GM19452 (cell line): ENCODE data around the gene TULP1.
"Not testable (repeated sequence)": the region's sequence is repeated elsewhere in the genome, so short reads cannot be mapped to it uniquely, and the experiment has no call there.

Experiments
- ATAC-seq: cut with Tn5 transposase; IDR thresholded peaks from one replicate; pipeline ENCODE4 v1.9.1; 2021; ENCODE audit not compliant: unreplicated experiment

Gene TULP1

DNA sequence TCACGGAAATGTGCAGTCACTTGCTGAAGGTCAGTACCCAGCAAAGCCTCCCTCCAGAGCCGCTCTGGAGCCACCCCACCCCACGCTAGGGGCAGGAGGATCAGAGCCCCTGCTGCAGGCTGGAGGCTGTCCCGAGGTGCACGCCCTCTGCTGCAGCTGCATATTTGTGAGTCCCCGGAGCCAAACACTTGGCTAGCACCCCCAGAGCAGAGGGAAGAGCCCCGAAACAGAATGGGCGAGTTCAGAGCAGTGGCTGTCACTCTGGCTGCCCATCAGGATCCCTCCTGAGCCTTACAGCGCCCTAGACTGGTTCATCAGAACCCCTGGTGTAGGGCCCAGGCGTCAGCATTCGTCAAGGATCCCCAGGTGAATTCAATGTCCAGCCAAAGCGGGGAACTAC lies 9.5 kb upstream of the TULP1 start:
- ATAC-seq = no peak

DNA sequence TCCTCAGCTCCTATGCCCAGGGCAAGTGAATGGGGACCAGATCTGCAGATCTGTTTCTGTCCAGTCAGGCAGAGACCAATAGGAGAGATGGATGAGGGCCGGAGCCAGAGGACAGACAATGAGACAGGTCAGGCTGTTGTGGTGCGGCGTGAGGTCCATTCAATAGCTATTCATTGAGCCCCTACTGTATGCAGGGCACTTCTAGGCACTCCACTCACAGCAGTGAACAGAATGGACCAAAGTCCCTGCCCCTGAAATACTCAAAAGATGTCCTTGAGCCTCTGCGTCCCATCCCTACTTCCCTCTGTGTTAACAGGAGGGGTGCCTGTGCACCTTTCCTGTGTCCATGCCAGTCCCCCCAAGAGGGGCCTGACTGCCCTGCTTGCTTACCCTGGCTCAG lies 8.5 kb upstream of the TULP1 start:
- ATAC-seq = no peak

DNA sequence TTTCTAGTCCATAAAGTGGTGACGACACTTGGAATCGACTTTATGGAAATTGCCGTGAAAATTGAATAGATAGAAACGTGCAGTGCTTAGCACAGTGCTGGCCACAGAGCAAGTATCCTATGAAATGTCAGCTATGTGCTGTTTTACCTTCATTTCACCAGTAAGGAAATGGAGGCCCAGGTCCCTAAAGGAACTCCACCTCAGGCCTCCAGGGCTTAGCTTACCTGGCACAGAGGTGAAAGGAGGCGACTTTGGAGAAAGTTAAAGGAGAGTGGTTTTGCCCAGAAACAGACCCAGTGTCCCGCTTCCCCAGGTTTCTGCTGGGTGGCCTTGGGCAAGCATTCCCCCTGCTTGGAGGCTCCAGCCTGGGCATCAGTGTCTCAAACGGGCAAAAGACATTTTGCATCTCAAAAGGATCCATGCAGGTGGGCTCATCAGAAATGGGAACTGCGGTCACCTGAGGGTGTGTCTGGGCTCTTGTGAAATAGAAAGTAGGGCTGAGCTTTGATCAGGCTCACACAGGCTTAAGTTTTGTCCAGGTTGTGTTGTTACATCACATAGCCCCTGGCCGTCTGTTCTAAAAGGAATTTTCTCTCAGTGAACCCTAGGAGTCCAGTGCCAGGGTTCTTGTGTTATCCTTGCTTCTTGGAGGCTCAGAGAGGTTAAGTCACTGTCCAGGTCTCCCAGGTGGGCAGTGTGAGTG lies 6.8 kb upstream of the TULP1 start:
- no peak for ATAC-seq

DNA sequence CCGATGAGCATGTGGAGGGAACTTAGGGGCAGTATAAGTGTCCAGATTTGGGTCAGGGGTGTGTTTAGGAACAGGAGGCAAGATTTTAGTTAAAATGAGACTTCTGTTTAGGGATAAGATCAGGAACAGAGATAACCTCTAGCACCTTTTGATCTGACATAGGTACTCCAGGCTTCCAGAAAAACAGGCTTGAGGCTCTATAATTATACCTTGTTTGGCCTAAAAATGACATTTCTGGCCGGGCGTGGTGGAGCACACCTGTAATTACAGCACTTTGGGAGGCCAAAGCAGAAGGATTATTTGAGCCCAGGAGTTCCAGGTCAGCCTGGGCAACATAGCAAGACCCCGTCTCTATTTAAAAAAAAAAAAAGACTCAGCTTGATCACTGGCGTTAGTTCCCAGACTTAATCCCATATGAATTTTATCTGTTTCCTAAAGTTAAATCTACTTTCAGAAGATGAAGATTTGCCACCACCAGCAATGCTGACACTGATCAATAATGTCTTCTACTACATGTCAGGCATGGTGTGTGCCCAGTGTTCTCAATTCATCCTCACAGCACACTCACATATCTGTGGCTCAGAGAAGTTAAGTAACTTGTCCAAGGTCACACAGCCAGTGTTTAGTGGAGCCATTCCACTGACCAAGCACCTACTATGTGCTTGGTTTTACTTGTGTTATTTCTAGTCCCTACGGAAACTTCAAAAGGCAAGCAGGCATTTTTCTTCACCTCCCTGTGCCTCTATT lies 6.0 kb upstream of the TULP1 start:
- no peak for ATAC-seq

DNA sequence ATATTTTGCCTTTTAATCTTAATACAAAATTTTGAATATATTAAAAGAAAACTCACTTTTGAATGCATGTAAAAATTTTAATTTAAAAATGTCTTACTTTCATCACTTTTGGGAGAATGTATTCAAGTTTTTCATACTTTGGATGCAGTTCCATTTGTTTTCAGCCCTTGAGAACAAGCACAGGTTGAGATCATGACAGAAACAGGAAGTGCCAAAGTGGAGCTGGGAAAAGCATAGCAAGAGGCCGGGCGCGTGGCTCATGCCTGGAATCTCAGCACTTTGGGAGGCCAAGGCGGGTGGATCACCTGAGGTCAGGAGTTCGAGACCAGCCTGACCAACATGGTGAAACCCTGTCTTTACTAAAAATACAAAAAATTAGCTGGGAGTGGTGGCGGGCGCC lies 5.3 kb upstream of the TULP1 start:
- not testable (repeated sequence) for ATAC-seq

DNA sequence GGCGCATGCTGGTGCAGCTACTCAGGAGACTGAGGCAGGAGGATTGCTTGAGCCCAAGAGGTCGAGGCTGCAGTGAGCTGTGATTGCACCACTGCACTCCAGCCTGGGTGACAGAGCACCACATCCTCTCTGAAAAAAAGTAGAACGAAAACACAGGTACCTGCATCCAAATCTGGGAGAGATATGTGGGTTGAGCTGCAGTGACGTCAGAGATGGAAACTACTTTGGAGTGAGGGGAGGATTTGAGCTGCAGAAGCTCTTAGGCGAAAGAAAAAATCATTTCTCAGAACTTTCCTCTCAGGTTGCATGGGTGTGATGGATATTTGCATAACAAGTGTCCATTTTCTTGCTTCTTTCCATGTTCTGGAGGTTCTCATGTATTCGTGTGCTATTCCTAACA lies 4.0 kb upstream of the TULP1 start:
- no peak for ATAC-seq

DNA sequence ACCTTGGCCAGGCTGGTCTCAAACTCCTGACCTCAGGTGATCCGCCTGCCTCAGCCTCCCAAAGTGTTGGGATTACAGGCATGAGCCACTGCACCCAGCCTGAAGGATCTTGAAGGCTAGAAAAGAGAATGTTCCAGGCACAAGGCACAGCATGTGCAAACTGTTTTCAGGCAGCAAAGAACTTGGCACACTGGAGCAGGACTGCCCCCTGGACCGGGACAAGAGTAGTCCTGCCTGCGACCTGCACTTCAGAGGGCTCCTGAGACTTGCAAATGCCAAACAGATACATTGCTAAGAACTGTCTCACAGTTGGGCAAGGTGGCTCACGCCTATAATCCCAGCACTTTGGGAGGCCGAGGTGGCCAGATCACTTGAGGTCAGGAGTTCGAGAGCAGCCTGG lies 3.2 kb upstream of the TULP1 start:
- ATAC-seq = not testable (repeated sequence)

DNA sequence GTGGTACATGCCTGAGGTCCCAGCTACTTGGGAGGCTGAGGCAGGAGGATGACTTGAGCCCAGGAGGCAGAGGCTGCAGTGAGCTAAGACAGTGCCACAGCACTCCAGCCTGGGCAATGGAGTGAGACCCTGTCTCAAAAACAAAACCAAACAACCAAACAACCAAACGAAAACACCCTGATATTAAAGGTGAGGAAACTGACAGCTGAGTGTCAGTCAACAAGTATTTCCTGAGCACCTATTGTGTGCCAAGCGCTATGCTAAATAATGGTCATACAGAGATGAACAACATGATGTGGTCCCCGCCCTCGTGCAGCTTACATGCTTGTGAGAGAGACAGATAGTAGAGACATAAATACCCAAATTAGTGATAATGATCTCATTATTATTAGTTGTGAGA lies 1.9 kb upstream of the TULP1 start:
- no peak for ATAC-seq

DNA sequence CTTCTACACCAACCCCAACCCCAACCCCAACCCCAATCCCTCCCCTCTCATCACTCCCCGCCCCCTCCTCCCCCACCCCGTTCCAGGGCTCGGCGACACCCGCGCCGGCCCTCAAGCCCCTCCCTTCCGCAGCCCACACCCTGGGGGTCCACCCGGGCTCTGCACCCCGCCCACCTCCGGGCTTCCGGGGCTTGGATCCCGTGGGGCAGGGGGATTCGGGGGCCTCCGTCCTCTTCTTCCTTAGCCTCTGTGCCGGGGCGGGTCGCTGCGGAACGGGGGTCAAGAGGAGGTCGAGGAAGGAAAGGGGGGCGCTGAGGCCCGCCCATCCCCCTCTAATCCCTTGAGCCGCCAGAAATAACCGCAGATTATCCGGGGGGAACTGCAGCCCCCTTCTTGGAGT lies 690 bp downstream of the TULP1 start:
- no peak for ATAC-seq

DNA sequence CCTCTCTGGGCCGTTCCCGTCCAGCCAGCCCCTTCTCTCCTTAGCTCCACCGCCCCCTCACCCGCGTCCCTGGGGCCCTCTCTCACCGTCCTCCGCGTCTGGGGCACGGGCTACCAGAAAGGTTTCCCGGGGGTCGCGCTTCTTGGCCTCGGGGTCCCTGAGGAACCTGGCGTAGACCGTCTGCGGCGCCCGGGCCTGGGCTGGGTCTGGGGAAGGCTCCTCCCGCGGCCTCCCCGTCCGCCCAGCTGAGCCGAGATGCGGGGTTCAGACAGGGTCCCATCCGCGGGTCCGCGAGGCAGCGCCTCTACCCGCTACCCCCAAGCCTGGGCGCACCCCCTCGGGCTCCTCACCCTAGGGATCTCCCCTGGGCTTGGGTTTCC lies 1.1 kb downstream of the TULP1 start:
- ATAC-seq = no peak

DNA sequence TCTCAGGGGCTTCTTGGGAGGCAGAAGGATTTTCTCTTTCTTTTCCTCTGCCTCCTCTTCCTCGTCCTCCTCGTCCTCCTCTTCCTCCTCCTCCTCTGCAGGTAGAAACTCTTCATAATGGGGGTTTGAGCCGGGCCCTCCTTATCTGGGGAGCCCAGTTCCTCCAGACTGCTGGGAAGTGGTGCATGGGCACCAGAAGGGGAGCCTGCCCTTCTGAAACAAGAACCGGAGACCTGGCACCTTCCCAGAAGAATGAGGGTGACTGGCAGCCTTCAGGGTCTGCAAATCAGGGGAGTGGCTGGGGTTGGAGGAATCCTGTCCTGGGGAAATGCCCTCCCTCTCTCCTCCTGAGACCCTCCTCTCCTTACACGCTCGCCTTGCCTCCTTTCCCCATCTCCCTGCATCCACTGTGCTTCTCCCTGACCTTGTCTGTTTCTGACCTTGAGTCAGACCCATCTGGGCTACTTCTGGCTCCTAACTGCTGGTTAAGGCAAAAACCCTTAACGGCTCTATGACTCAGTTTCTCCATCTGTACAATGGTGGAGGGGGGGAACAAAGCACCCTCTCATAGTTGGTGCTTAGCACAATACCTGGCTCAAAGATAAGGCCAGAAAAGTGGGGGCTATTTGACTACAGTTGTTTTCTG lies 1.7 kb downstream of the TULP1 start:
- no peak for ATAC-seq

DNA sequence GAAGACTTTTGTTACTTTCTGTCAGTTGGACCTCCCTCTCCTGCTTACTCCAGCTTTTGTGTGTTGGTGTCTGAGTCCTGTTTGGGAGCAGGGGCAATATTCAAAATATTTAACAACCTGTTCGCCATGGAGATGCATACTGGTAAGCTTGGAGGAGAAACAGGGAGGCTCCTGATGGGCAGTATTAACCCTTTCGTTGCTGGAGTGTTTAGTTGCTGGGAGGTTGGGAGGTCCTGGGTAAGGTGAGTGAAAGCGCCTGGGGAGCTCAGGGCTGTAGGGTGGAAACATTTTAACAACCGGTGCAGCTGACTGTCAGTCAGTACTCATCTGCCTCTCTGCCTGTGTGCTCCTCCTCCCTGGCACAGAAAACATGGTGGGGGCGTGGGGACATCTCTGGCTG lies 4.2 kb downstream of the TULP1 start:
- no peak for ATAC-seq

DNA sequence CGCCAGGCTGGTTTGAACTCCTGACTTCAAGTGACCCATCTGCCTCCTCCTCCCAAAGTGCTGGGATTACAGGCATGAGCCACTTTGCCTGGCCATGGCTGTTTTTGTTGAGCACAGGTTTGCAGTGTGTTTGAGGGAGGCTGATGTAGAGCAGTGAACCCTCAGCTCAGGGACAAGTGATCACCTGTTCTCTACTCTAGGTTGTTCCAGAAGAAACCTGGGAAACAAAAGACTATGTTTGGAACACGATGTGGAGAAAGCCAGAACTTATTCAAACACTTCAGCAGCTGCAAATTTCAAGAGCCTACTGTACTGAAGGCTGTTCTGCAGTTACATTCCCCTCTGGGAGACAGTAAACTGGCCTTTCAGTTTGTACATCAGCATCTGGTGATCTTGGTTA lies 4.7 kb downstream of the TULP1 start:
- ATAC-seq = no peak

DNA sequence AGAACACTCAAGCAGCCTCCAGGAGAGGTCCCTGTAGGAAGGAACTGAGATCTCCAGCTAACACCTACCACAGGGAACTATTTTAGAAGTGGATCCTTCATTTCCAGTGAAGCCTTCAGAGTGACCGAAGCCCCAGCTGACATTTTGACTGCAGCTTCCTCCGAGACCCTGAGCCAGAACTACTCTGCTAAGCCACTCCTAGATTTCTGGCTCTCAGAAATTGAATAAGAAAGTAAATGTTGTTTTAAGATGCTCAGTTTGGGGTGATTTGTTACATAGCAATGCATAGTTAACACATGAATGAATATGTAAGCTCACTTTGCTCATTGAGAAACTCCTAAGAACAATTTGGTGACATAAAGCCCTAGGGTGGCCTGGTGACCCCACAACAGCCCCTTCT lies 5.5 kb downstream of the TULP1 start:
- no peak for ATAC-seq

DNA sequence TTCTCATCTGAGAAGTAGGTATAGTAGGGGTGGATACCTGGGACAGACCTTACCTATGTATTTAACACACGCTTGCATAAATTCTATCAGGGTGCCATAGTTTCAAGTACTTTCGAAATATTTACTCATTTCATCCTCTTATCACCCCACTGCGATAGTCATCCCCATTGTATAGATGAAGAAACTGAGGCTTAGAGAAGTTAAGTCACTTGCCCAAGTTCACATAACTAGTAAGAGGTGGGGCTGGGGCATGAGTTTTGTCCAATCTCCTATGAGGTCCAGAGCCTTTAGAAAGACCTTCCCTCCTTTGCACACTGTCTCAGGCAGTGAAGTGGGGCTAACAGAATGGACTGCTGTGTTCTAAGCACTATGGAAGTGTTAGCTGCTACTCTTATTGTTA lies 6.2 kb downstream of the TULP1 start:
- no peak for ATAC-seq

DNA sequence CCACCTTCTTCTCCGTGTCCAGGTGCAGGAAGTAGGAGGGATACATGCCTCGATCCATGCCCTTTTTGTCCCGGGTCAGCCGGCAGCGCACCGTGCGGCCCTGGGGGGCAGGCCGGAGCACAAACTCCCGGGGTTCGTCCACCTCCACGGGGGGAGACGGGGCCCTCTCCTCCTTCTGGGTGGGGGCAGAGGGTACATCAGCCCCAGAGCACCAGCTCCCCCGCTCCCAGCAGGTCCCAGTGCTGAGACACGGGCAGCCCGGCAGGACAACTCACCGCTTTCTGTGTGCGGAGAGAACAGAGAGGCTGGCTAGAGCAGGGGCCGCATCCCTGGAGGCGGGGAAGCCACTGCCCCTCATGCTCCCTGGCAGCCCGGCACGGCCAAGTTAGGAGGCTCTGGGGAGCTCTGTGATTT lies 6.7 kb downstream of the TULP1 start:
- ATAC-seq = no peak

DNA sequence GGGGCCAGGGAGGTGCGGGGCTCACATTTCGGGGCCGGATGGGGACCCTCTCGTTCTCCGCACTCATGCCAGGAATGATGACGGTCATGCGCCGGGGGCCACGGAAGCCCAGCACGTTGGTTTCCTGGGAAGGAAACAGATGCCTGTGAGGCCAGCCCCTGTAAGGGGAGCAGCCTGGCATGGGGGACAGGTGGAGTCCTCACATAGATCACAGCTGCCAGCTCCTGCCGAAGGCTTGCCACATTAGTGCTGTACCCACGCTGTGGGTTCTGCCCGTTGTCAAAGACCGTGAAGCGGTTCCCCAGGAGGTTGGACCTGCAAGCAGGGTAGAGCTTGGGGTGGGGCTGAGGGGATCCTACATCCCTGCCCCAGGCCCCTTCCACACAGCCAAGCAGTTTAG lies 9.2 kb downstream of the TULP1 start:
- no peak for ATAC-seq

DNA sequence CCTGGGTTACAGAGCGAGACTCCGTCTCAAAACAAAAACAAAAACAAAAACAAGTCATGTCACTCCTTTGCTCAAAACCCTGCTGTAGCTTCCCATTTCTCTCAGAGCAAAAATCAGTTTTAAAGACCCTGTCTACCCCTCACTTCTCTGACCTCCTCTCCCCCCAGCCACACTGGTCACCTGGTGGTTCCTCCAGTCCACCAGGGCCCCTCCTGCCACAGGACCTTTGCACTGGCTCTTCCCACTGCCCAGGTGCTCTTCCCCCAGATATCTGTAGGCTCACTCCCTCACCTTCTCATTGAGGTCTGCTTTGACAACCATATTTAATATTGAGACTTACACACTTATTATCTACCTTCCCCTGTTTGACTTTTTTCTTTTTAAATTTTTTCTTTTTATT lies 10.9 kb downstream of the TULP1 start:
- no peak for ATAC-seq

DNA sequence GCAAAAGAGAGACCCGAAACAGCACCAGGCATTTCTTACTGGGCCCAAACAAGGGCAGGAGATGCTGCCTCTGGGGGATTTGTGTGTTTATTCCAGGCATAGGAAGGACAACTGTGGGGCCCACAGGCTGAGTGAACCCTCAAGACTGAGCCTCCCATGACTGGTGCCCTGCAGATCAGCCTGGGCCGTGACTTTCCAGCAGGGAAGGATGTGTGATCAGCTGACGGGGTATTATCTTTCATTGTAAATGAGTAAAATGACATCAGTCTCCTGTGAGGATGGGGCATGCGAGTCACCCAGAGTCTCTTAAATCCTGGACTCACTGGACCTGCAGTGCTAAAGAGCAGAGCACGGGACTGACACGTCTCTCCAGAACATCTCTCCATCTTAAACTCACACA lies 11.9 kb downstream of the TULP1 start:
- no peak for ATAC-seq

DNA sequence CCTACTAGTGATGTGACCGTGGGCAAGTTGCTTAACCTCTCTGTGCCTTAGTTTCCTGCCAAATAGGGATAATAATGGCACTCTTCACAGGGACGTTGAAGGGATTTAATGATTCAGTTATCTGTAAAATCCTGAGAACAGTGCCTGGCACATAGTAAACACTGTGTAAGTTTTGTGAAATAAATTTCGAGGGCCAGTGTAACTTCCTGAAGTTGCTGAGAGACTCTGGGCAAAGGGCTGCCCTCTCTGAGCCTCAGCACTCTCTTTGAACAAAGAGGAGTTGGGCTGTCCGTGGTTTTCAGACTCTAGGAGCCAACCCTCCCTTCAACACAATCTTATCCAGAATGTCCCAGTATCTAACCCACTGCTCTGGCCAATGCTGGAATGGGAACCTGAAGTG lies 13.3 kb downstream of the TULP1 start:
- no peak for ATAC-seq

DNA sequence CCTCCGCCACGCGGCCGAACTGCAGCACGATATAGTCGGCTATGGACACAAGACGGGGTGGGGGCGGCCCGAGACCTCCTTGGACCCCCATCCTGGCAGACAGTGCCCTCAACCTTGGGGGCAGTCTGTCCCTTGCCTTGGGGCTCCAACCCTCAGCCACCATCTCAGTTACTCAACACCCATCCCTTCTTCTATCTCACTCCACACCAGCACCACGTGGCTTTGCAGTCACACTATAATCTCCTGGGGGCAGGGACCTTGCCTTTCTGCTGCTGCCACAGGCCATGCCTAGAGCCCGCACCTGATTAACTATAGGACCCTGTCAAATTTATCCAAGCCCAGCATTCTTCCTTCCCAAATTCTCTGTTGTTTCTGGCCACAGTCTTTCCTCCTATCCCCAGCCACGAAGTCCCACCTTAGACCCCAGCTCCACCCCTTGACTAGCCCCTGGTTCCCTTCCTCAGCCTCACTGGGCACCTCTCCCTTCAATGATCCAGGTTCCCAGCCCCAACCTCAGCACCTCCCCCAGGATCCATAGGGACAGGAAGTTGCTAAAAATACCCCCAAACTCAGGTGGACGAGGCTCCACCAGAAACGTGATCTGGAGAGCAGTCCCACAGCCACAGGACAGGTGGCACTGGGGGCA lies 14.2 kb downstream of the TULP1 start:
- ATAC-seq = no peak
